ENCODE data around the gene NACA2.

NACA2 gene

GRCh38 chr17:61583242-61583641, 7.8 kb downstream of the NACA2 start:
- H3K9me3 ChIP-seq, result no peaks in the 10 kb centered on the region
- DNase-seq, result no peak

GRCh38 chr17:61582593-61582992, 8.4 kb downstream of the NACA2 start:
- Histone ChIP-seq H3K9me3 (no peaks in the 10 kb centered on the region), H3K36me3 (no peaks in the 10 kb centered on the region), H3K4me1 (no peaks in the 10 kb centered on the region), H3K27ac (no peak overlapping the region), H3K4me3 (no peak overlapping the region), H3K27me3 (peaks cover 0 to 11% of the 10 kb centered on the region in 2 donors)
- intact Hi-C loops (cut with DNase I; ENCODE audit: low total_unique reads), result no loop called here
- DNase-seq, result no peak
- TF ChIP-seq CTCF (IDR thresholded peaks at IDR 0.05), result no peak

More at GRCh38 chr17:61583242-61583641, 7.8 kb downstream of the NACA2 start:
- H3K27me3 ChIP-seq, result peaks cover 0 to 11% of the 10 kb centered on the region in 2 donors
- TF ChIP-seq CTCF (IDR thresholded peaks at IDR 0.05), result no peak
- H3K36me3 ChIP-seq, result no peaks in the 10 kb centered on the region
- intact Hi-C loops (cut with DNase I; ENCODE audit: low total_unique reads), result no loop called here
- H3K4me3 ChIP-seq, result no peak overlapping the region
- H3K4me1 ChIP-seq, result no peaks in the 10 kb centered on the region
- H3K27ac ChIP-seq, result no peak overlapping the region

DNA sequence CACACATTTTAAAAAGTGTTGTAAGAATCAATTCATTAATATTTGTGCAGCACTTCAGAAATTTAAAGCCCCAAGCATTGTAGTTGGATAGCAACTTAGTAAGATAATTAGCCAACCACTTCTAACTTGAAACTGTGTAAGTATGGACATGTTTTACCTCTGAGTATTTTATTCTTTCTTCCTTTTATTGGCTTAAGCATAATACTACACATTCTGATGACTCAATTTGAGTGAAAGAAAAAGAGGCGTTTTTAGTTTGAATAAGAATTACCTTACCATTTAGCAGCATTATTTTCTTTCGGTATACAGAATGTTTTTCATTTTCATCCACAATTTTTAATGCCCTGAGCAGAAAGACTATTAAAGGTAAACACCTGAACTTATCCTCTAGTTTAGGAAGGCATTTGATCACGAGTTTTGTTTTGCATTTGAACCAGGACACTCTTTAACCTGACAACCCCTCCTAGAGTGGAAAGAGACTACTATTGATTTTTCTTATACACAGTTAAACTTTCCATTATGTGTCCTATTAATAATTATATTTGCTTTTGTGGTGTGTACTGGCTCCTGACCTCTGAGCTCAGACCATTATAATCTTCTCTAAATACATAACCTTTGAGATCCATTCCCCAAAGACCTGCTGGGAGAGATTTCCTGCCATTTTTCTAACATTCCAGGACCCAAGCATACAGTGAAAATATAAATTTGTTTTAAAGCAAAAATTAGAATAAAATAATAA, 9.2 kb downstream of the NACA2 start:
- Histone ChIP-seq H3K9me3 (no peaks in the 10 kb centered on the region), H3K27me3 (peaks cover 0 to 11% of the 10 kb centered on the region in 2 donors), H3K4me3 (no peak overlapping the region), H3K4me1 (no peaks in the 10 kb centered on the region), H3K27ac (no peak overlapping the region), H3K36me3 (no peaks in the 10 kb centered on the region)
- intact Hi-C loops (cut with DNase I; ENCODE audit: low total_unique reads), result no loop called here
- no peak for DNase-seq
- TF ChIP-seq CTCF (IDR thresholded peaks at IDR 0.05), result no peak

GRCh38 chr17:61580502-61580901, 10.5 kb downstream of the NACA2 start:
- H3K27ac ChIP-seq, result no peak overlapping the region
- no peaks in the 10 kb centered on the region for H3K4me1 ChIP-seq
- H3K36me3 ChIP-seq, result no peaks in the 10 kb centered on the region
- intact Hi-C loops (cut with DNase I; ENCODE audit: low total_unique reads), result no loop called here
- peaks cover 0 to 11% of the 10 kb centered on the region in 2 donors for H3K27me3 ChIP-seq
- no peak for DNase-seq
- H3K9me3 ChIP-seq, result no peaks in the 10 kb centered on the region
- no peak overlapping the region for H3K4me3 ChIP-seq
- TF ChIP-seq CTCF (IDR thresholded peaks at IDR 0.05), result no peak

DNA sequence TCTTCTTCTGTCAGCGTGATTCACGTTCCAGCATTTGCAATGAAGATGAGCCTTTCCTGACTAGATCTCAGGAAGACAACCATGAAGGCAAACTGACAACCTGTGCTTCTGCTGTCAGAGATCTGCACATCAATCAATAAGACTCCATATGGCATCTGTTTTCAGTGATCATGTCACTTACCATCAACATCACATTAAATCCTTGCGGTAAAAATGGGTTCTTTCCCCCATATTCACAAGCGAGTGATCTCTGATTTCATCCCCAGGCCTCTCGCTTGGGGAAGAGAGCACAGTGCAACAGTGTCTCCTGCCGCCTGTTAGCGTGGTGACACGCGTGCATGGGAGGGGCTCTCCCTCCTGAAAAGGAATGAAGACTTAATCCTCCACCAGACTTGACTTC, 11.1 kb downstream of the NACA2 start:
- Histone ChIP-seq H3K4me3 (no peak overlapping the region), H3K36me3 (no peaks in the 10 kb centered on the region), H3K27ac (no peak overlapping the region), H3K27me3 (peaks cover 0 to 11% of the 10 kb centered on the region in 2 donors), H3K9me3 (no peaks in the 10 kb centered on the region), H3K4me1 (no peaks in the 10 kb centered on the region)
- TF ChIP-seq CTCF (IDR thresholded peaks at IDR 0.05), result no peak
- intact Hi-C loops (cut with DNase I; ENCODE audit: low total_unique reads), result no loop called here
- no peak for DNase-seq

All from tibial artery (tissue), 4 donors.